Endothelial cell of umbilical vein (primary cell): ENCODE measurements around the gene REEP5. TPM values are rescaled to one million over a fixed set of nuclear protein-coding genes. Genes with fewer than 3 reads are reported as not detected.

Experiments used
- BruUV-seq: library from RNA; stranded (reverse); fragments of 400-500 nt; replicated peaks from 2 replicates; lab custom pipeline; 2021; lab: Mats Ljungman, UMichigan
- CTCF ChIA-PET: fragments of 300-600, 350-600 bp; sonication (Branson Sonifier 250); formaldehyde crosslinking; loops from one replicate; lab custom pipeline; 2021; ENCODE audit warnings: antibody characterized with exemption, inconsistent platforms; lab: Charles Lee
- POLR2A ChIA-PET: fragments of 300-600, 350-600 bp; sonication (Branson Sonifier 250); formaldehyde crosslinking; loops from one replicate; lab custom pipeline; 2021; ENCODE audit warnings: antibody characterized with exemption, inconsistent platforms; lab: Charles Lee
- DNase-seq: peaks from one replicate; pipeline ENCODE4 v3.0.0-alpha.2; 2011; ENCODE audit warnings: low read depth, low spot score
- FAIRE-seq: peaks from 2 replicates; lab custom pipeline; 2011; peaks lifted over from hg19 to GRCh38; lab: Jason Lieb, UNC
- H2AFZ ChIP-seq: 2 replicates; pipeline ENCODE4 v1.6.0; 2012; ENCODE audit warnings: low read depth, low read length, control low read depth, inconsistent platforms
- H3K27ac ChIP-seq: 2 replicates; pipeline ENCODE4 v1.5.1; 2011; ENCODE audit warnings: low read depth, mild to moderate bottlenecking, control low read depth, low read length, moderate library complexity; ENCODE audit not compliant: insufficient read depth
- H3K27me3 ChIP-seq, 2 experiments: 2 replicates each; pipeline versions ENCODE4 v1.6.0 to v1.6.1; 2011; ENCODE audit warnings: low read length in 2 of 2, mixed read lengths in 1 of 2; ENCODE audit not compliant: control insufficient read depth in 2 of 2, insufficient read depth in 2 of 2
- H3K36me3 ChIP-seq, 2 experiments: 2 replicates in 1 of 2; 3 replicates in 1 of 2; pipeline ENCODE4 v1.5.1; 2011; ENCODE audit warnings: low read length in 2 of 2, mild to moderate bottlenecking in 1 of 2, moderate library complexity in 1 of 2; ENCODE audit not compliant: control insufficient read depth in 2 of 2, insufficient read depth in 2 of 2; ENCODE audit errors: extremely low read depth in 1 of 2
- H3K4me1 ChIP-seq: 3 replicates; pipeline ENCODE4 v1.5.1; 2011; ENCODE audit warnings: mild to moderate bottlenecking, low read length; ENCODE audit not compliant: control insufficient read depth, insufficient read depth; ENCODE audit errors: extremely low read depth
- H3K4me2 ChIP-seq: 2 replicates; pipeline ENCODE4 v1.6.1; 2011; ENCODE audit warnings: low read length, control low read depth, mixed read lengths; ENCODE audit not compliant: insufficient read depth
- H3K4me3 ChIP-seq, 3 experiments: fragments of 200-600 bp in 1 of 3; sonication (generic), shearing (Covaris generic) in 1 of 3; replicated peaks in 1 of 3; 2 replicates each; pipeline ENCODE4 v1.5.1; 2011 to 2016; ENCODE audit warnings: control low read depth in 3 of 3, low read length in 3 of 3, mild to moderate bottlenecking in 2 of 3, inconsistent platforms in 1 of 3, low read depth in 1 of 3, moderate library complexity in 1 of 3; ENCODE audit not compliant: insufficient read depth in 1 of 3
- H3K79me2 ChIP-seq: 2 replicates; pipeline ENCODE4 v1.6.0; 2012; ENCODE audit warnings: low read length, inconsistent platforms; ENCODE audit not compliant: control insufficient read depth, insufficient read depth
- H3K9ac ChIP-seq: replicated peaks from 2 replicates; pipeline ENCODE3; 2011; ENCODE audit warnings: low read length, control low read depth; ENCODE audit not compliant: insufficient read depth; ENCODE audit errors: extremely low read depth
- H3K9me1 ChIP-seq: replicated peaks from 3 replicates; pipeline ENCODE4 v1.6.0; 2011; ENCODE audit warnings: mild to moderate bottlenecking, low read length; ENCODE audit not compliant: control insufficient read depth, insufficient read depth; ENCODE audit errors: extremely low read depth
- H3K9me3 ChIP-seq: replicated peaks from 2 replicates; pipeline ENCODE4 v1.5.1; 2012; ENCODE audit warnings: low read length, inconsistent platforms; ENCODE audit not compliant: control insufficient read depth, insufficient read depth
- H4K20me1 ChIP-seq: replicated peaks from 2 replicates; pipeline ENCODE3; 2011; ENCODE audit warnings: mild to moderate bottlenecking, low read length; ENCODE audit not compliant: control insufficient read depth, insufficient read depth; ENCODE audit errors: extremely low read depth
- EZH2 ChIP-seq: IDR thresholded peaks from 2 replicates; pipeline ENCODE4 v1.6.1; 2012; ENCODE audit warnings: borderline replicate concordance, low read depth, mild to moderate bottlenecking, moderate library complexity, low read length, inconsistent platforms; ENCODE audit not compliant: severe bottlenecking
- FOS ChIP-seq: IDR thresholded peaks from 2 replicates; pipeline ENCODE4 v1.6.1; 2011; ENCODE audit warnings: mild to moderate bottlenecking, low read length, moderate library complexity, borderline replicate concordance; ENCODE audit not compliant: insufficient read depth
- GATA2 ChIP-seq: IDR thresholded peaks from 2 replicates; pipeline ENCODE4 v1.7.0; 2011; ENCODE audit warnings: low read depth, mild to moderate bottlenecking, moderate library complexity, mixed read lengths, low read length; ENCODE audit not compliant: insufficient read length, insufficient read depth
- JUN ChIP-seq: IDR thresholded peaks from 2 replicates; pipeline ENCODE4 v1.6.1; 2011; ENCODE audit warnings: borderline replicate concordance, low read depth; ENCODE audit not compliant: insufficient read length, insufficient read depth
- MYC ChIP-seq: IDR thresholded peaks from one replicate; pipeline ENCODE4 v1.6.1; 2011; ENCODE audit warnings: mild to moderate bottlenecking, low read depth, low read length
- POLR2A ChIP-seq: IDR thresholded peaks from 2 replicates; pipeline ENCODE4 v1.6.1; 2012; ENCODE audit warnings: low read depth, mild to moderate bottlenecking, control low read depth, low read length
- POLR2AphosphoS5 ChIP-seq: IDR thresholded peaks from 2 replicates; pipeline ENCODE4 v1.6.1; 2012; ENCODE audit warnings: low read depth, mild to moderate bottlenecking, control low read depth, low read length, moderate library complexity; ENCODE audit not compliant: insufficient read depth
- dilution Hi-C: fragments of 300-500 bp; cut with MboI; formaldehyde crosslinking; loops from one replicate; pipeline ENCODE4 v1.15.0; 2019; ENCODE audit warnings: low sequenced_read_pairs; ENCODE audit not compliant: extremely low pct_ligation_motif_present
- intact Hi-C: fragments of 100-400 bp; cut with micrococcal nuclease; formaldehyde crosslinking; loops from one replicate; pipeline ENCODE4 v1.10.0; 2022
- polyA plus RNA-seq, 4 experiments: library from polyadenylated mRNA; depleted of rRNA in 3 of 4; stranded (reverse) in 3 of 4; unstranded in 1 of 4; fragments of >200 nt; gene quantifications; 2 replicates each; pipeline versions ENCODE4 v1.2.1 to v1.2.3, GENCODE V29; 2011 to 2012; ENCODE audit warnings: missing spikeins in 1 of 4
- total RNA-seq: library from RNA; stranded (reverse); gene quantifications from 2 replicates; pipeline ENCODE4 v1.2.3, GENCODE V29; 2021
- TF ChIP-seq, protein P1 (sequence below): IDR thresholded peaks from 2 replicates; pipeline ENCODE4 v1.6.1; 2011; ENCODE audit not compliant: insufficient read depth, insufficient read length
- TF ChIP-seq, protein P2 (sequence below), 2 donors: IDR thresholded peaks; 1 replicate in 1 of 2; 2 replicates in 1 of 2; pipeline ENCODE4 v1.5.1; 2011; ENCODE audit warnings: low read length in 2 of 2, mild to moderate bottlenecking in 2 of 2, moderate library complexity in 2 of 2, control low read depth in 1 of 2, inconsistent platforms in 1 of 2, low read depth in 1 of 2; ENCODE audit not compliant: insufficient read depth in 1 of 2; ENCODE audit errors: extremely low read depth in 1 of 2

Gene REEP5
- total and polyA plus RNA-seq, 2 donors (not counting 3 experiments of a cell fraction or from before 2014, with no cell fraction given) = 98.0 to 163 TPM

- Histone ChIP-seq H3K9me3 (no peaks in the 10 kb centered on the region), H3K9me1 (no peaks in the 10 kb centered on the region), H3K36me3 (no peaks in the 10 kb centered on the region), H3K4me3 (no peak overlapping the region), H3K27me3 (no peaks in the 10 kb centered on the region), H2AFZ (no peak overlapping the region), H4K20me1 (no peaks in the 10 kb centered on the region), H3K4me2 (no peak overlapping the region), H3K9ac (no peak overlapping the region), H3K79me2 (no peaks in the 10 kb centered on the region), H3K27ac (no peak overlapping the region), H3K4me1 (peaks cover 2% of the 10 kb centered on the region)
- ChIA-PET POLR2A (no interaction called here), CTCF (interaction anchor here (0.7 kb wide), 1 partner anchor 21 kb away, joined by 3 read pairs; no protein-coding TSS in a partner anchor)
- intact Hi-C loops (no loop called here), dilution Hi-C loops (no loop called here)
- FAIRE-seq (no peak), DNase-seq (no peak)
- no TSS peak for BruUV-seq
- no peak for TF ChIP-seq EZH2
- TF ChIP-seq GATA2 = no peak
- TF ChIP-seq POLR2AphosphoS5 = no peak
- TF ChIP-seq, protein P1, sequence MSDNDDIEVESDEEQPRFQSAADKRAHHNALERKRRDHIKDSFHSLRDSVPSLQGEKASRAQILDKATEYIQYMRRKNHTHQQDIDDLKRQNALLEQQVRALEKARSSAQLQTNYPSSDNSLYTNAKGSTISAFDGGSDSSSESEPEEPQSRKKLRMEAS = no peak
- TF ChIP-seq FOS = no peak
- no peak for TF ChIP-seq JUN
- TF ChIP-seq, protein P2, sequence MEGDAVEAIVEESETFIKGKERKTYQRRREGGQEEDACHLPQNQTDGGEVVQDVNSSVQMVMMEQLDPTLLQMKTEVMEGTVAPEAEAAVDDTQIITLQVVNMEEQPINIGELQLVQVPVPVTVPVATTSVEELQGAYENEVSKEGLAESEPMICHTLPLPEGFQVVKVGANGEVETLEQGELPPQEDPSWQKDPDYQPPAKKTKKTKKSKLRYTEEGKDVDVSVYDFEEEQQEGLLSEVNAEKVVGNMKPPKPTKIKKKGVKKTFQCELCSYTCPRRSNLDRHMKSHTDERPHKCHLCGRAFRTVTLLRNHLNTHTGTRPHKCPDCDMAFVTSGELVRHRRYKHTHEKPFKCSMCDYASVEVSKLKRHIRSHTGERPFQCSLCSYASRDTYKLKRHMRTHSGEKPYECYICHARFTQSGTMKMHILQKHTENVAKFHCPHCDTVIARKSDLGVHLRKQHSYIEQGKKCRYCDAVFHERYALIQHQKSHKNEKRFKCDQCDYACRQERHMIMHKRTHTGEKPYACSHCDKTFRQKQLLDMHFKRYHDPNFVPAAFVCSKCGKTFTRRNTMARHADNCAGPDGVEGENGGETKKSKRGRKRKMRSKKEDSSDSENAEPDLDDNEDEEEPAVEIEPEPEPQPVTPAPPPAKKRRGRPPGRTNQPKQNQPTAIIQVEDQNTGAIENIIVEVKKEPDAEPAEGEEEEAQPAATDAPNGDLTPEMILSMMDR (IDR thresholded peaks at IDR 0.05; ENCODE audit: extremely low read depth in 1 of 2, insufficient read depth in 1 of 2, low read depth in 1 of 2, low read length in 2 of 2) = no peak
- TF ChIP-seq MYC = no peak
- no peak for TF ChIP-seq POLR2A
These were observed 16.3 kb upstream of the REEP5 start for GRCh38 chr5:112938286-112938685.
